HG02870 (cell line): ENCODE measurements around the gene TTC13.

Experiments used
- ATAC-seq: cut with Tn5 transposase; IDR thresholded peaks from one replicate; pipeline ENCODE4 v1.9.1; 2021; ENCODE audit warnings: mild to moderate bottlenecking, moderate library complexity; ENCODE audit not compliant: unreplicated experiment

TTC13 gene

DNA sequence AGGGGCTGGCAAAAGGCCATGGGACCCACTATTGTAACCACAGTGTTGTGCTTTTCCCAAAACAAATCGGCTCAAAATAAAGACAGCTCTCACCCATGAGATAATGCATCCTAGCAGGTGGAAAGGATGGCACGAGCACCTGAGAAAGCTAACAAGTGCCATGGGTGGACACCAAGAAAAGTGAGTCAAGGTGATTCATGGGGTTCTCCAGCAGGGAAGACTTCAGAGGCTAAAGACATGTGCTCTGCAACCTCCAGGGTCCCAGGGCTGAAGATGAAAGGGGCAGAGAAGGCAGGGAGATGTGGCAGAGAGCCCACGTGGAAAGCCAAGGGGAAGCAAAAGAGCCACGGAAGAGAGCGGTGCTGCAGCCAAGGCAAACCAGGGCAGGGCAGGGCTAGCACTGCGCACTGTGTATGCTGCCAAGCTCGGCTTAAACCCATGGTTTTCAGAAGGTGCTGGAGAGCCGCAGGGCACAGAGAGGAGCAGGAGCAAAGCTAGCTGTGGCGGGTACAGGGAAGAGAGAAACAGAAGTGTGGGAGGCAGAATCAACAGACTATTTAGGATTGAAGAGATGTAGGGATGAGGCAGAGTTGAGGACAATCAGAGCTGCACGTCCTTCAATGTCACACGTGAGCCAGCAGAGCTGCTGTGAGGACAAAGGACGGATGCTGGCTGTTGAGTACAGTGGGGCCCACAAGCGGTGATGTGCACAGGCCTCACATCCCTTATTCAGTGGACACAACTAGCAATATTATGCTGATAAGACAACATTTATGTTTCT, 68.5 kb downstream of the TTC13 start:
- ATAC-seq, result no peak

DNA sequence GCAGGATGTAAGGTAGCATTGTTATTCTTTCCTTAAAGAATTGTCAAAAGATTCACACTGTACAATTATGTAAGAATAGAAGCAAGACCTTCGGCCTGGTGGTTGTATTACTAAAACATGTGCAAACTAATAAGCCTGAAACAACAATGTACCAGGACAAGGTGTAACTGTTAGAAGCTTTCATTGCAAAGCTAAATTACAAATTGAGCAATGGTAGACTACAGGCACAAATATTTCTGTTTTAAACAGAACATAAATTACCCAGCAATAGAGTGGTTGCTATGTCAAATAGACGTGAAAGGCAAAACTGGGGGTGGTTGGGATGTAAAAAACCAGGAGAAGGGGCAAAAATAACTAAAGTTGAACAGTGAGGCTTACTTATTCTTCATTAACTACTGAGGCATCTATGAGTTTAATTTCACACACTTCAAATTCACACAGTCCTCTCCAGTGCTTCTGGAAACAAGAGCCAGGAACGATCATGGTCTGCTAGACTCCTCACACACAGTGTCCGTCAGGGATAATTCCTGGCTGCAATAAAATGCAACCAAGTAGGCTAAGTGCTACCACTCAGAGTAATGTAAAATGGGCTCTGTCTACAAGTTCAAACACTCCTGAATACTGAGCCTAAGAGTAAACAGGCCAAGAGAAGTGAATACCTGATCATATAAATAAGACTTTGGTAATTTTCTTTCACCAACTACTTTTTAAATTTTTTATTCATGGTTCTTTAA, 71.0 kb downstream of the TTC13 start:
- no peak for ATAC-seq

DNA sequence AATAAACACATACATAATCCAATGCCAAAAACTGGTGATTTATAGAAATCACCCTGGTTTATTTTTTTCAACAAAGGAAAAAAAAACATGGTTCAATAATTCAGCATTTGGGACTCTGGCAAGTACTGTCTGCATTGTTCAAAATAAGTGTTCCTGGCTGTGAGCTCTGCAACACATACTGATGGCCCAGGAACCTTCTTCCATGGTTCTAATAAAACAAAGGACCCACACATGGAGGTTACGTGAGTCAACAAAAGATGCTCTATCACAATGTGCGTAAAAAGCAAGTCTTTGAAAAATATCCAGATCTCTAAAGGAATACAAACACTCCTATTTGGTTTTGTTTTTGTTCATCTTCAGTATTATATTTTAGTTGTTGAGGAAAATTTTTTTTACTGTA, 72.4 kb downstream of the TTC13 start:
- ATAC-seq, result no peak

DNA sequence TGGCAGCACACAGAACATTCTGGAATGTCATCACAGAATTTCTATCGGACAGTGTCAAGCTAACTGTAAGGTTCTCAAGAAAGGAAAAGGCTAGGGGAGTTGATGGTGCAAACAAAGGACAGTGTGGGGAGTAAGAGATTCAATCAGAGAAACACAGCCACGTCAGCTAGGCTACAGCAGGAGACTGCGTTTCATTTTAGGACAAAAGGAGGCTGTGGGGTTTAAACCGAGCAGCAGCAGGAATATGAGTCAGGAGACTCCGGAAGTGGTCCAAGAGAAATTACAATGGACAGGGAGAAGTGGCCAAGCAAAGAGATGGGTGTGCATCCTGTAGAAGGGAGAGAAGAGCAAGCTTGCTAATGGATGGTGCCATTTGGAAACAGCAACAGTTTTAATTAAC, 72.9 kb downstream of the TTC13 start:
- no peak for ATAC-seq

DNA sequence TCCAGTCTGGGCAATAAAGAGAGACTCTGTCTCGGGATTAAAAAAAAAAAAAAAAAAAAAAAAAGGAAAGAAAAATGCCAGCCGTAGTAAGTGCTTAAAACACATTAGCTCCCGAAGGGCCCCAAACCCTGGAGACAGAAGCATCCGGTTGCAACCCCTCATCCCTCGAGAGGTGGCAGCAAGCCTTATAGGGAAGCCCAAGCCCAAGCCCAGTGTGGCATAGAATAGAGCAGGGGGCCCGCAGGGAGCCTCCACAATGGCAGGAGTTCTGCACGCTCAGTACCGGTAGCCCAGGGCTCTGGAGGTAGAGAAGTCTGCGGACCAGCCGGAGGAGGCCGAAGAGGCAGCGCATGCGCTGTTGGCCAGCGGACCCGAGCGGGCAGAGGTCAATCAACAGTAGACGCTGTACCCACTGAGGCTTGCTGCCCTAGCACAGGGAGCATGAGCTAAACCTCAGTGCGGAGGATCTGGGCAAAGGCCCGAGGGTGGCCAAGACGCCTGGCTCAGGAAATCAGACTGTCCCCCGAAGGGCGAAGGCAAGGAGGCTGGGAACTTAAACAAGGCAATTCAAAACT, 76.2 kb downstream of the TTC13 start:
- ATAC-seq, result no peak

DNA sequence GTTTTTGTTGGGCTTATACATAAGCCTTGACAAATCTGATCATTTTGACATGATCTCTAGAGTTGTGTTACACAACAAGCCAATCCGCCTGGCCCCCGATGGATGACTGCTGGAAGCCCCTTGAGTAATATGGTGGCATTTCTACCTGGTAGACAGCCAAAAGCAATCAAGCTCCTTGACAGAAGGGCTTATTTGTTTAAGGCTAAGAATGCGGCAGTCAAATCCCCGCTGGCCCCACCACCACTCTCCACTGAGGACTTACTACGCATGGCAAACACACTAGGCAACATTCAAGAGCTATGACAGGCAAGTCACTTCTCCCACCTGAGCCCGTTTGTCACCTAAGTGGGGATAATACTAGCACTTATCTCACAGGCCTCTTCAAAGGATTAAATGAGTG, 77.0 kb downstream of the TTC13 start:
- ATAC-seq, result no peak

DNA sequence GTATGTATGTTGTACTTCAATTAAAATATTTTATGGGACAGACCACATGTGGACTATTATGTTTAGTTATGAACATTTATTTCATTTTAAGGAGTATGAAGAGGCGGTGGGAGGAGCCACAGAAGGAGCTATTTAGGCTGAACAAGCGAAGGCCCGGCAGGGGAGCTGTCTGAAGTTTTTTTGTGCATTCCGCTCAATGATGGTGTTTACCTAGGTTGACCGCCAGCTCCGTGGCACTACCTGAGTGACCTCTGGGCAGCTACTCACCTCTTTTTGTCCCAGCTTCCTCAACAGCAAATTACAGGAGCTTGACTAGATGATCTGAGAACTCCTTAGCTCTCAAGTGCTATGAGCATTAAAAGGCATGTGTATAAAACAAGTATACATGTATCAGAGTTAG, 77.7 kb downstream of the TTC13 start:
- no peak for ATAC-seq

DNA sequence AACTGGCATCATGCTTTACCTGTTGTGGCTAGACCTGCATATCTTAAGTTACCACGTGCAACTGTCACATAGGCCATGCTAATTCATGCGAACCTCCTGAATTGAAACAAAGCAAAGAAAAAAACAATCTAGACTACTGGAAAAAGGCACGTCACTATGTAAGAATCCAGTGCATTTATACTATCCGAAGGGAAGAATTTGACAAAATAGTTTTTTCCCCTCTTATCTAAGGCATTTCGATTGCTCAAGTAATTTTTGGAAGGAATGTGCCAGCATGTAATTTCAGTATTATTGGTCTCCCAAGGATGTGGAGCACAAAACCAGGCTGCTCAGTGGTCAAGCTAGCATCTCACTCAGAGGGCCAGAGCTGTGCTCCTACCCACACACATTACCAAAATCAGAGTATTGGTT, 78.8 kb downstream of the TTC13 start:
- ATAC-seq, result no peak

DNA sequence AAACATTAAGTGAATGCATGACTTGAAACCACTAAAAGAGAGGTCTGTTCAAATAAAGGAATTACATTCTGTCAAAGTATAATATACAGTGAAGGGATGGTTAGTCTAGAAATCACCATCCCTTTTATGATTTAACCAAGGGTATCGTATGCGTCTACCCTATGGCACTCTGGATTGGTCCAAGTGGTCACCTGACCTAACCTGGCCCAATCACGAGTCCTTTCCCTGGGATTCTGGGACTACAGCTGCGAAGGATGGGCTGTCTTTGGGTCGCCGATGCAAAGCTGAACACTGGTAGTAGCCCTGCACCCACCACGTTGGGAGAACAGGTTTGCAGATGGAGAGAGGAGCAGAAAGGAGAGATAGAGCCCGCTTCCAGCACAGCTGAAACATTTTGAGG, 79.9 kb downstream of the TTC13 start:
- no peak for ATAC-seq

DNA sequence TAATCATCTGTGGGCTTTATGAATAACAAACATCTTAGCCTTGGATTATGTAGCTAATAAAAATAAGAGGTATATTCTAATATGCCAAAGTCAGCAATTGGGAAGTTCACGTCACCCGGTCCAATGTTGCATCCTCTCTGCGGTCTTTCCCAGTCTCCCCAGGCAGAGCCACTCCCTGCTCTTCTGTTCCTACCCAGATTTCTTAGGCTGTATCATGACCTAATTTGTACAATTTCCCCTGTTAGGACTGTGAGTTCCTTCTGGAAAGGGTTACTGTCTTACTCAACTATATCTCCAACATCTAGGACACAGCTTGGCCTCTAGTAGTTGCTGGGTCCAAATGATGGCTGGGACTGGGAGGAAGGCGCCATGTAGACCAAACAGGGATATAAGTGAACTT, 80.5 kb downstream of the TTC13 start:
- ATAC-seq, result no peak

DNA sequence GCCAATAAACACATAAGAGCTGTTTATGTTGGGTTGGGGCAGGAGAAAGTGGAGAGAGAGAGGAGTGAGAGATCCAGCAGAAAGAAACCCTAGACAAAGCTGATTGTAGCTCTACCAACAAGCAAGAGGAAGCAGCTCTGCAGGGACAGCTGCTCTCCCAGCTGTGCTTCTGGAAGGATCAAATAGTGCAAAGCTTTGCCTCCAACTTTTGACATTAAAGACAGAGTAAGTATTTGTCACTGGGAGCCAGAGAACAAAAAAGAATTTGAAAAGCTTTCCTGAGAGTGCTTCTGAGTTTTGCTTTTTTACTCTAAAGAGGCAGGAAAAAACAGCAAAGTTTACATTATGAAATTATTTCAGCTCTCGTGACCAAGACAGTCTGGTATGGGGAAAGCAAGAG, 81.9 kb downstream of the TTC13 start:
- no peak for ATAC-seq

DNA sequence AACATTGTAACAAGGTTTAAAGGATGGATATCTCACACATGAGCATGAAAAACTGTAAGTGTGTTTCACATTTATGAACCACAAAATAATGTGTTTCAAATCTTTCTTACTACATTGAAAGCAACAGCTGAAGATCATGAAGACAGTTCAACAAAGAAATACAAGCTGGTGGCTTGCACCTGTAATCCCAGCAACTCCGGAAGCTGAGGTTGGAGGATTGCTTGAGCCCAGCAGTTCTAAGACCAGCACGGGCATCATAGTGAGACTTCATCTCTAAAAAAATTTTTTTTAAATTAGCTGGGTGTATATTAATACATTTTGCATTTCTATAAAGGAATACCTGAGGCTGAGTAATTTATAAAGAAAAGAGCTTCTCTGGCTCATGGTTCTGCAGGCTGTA, 83.2 kb downstream of the TTC13 start:
- ATAC-seq, result no peak

DNA sequence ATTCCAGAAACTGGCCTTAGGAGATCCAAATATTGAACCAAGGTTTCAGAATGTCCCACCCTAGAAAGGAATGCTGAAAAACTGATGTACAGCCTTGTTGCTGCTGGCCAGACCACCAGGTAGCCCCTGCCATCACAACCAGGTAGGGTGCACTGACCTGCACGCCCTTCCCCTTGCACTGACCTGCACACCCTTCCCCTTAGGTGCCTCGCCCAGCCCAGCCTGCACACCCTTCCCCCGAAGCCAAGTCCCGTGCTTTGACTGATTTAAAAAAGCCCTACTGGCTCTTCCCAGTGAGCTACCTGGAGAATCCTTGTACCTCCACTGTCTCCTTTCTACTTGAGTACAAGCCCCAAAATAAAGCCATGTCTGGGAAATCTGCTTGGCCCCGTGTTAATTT, 84.0 kb downstream of the TTC13 start:
- ATAC-seq, result no peak

DNA sequence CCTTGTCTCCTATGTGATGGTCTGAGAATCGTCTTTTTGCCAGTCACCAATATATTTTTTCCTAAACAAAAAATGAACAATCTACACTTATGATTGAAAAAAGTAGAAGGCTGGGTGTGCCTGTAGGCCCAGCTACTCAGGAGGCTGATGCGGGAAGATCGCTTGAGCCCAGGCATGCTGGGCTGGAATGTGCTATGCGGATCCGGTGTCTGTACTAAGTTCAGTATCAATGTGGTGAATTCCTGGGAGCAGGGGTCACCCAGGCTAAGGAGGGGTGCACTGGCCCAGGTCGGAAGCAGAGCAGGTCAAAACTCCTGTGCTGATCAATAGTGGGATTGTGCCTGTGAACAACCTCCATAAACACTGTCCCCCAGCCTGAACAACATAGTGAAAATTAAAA, 84.6 kb downstream of the TTC13 start:
- ATAC-seq, result no peak

DNA sequence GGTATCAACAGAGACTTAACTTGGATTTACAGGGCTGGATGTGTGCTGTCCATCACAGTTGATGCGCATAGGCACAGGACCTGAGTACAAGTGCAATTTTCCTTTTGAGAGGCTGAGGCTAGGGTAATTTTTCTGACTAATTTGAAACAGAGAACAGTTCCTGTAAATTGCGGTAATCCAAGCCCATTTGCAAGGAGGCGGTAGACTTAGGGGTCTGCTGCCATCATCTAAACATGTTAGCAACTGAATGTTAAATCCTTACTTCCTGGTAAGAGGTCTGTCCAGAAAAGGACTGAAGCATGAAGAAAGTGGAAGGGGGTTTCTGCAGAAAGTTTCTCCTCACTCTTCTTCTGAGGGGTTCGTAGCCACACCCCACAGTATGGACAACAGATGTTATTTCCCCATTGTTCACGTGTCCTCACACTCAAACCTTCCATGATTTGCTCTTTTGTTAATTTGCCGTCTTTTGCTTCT, 86.6 kb downstream of the TTC13 start:
- ATAC-seq, result peak; percentile 83

DNA sequence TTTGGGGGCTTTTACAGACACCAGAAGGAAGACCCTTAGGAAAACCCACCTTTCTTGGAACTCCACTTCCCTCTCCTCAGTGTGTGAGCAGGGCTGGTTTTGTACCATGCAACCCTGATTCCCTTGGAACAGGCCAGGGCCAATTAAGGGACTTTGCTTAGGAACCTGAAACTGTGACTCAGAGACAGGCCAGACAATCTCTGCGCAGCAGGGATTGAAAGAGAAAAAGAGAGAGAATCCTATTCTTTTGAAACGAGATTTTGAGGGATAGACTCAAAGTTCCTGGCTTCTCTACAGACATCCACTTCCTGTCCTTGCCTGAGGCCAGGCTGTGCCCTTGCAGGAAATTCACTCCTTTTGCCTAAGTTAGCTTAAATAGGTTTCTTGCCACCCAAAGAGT, 87.2 kb downstream of the TTC13 start:
- no peak for ATAC-seq

DNA sequence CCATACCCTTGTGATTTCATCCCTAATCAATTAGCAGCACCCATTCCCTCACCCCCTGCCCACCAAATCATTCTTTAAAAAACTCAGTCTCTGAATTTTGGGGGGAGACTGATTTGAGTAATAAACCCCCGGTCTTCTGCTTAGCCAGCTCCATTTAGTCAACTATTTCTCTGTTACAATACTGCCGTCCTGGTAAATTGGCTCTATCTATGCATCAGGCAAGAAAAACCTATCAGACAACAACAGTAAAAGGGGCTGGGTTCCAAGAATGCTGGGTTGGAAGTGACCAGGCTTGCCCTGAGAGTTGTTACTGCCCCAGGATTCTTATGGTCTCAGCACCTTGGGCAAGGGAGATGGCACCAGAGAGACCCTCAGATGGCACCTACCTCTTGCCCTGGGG, 94.0 kb downstream of the TTC13 start:
- ATAC-seq, result no peak

DNA sequence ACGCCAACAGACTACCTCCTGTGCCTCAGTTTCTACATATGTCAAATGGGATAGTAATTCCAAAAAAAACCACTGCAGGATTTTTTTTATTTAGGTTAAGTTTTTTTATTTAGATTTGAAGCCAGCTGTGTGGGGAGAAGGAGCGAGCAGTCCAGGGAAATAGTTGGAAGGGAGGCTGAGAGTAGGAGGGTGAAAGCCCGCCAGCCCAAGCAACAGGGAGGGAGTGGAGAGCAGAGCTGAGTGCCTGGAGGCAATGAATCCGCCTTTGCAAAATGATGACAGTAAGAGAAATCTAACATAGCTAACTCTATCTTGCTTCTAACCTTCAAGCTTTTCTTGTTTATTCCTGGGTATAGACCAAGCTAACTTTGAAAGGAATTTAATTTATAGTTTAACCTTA, 94.7 kb downstream of the TTC13 start:
- no peak for ATAC-seq

DNA sequence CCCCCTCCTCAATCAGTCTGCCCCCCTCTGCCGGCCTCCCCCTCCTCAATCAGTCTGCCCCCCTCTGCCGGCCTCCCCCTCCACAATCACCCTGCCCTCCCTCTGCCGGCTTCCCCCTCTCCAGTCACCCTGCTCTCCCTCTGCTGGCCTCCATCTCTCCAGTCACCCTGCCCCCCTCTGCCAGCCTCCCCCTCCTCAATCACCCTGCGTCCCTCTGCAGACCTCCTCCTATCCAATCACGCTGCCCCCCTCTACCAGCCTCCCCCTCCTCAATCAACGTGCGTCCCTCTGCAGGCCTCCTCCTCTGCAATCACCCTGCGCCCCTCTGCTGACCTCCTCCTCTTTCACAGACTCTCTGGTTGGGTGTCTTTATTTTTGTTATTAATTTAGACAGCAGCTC, 98.9 kb downstream of the TTC13 start:
- no peak for ATAC-seq

DNA sequence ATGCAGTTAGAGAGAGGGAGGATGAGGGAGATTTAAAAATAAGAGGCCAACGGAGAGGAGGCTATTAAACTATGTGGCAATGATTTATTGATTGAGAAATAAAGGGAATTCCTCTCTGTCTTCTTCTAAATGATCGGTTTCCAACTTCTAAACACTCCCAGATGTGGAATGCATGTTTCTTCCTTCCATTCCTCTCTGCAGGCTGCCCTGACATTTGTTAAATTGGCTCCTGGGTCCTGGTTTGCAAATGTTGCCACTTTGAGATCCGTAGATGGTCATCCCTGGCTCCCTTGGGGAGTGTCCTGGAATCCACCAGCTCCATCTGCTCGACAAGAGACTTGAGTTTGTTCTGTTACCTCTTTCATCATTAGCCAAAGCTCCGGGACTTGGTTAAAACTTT, 100.1 kb downstream of the TTC13 start:
- ATAC-seq, result no peak

DNA sequence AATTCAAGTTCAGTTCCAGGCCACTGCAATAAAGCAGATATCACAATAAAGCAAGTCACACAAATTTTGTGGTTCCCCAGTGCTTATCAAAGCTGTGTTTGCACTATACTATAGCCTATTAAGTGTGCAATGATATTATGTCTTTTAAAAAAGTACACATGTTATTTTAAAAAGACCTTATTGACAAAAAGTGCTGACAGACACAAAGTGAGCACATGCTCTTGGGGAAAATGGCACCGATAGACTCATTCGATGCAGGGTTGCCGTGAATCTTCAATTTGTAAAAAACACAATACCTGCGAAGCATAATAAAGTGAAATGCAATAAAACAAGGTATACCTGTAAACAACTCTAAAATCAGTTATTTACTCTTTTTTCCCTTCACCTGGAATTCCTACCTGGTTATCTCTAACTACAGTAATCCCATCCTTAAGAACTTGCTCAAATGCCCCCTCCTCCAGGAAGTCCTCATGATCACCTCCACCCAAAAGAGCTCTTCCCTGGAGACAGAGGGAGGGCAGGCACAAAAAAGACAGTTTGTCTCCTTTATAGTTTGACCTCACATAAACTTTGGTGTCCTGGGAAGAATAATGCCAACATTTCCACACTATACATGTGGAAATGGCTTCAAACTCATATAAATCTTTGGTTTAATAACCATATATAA, 100.6 kb downstream of the TTC13 start:
- ATAC-seq, result no peak
